Retinal pigment epithelial cell (primary cell): ENCODE measurements around the gene HDAC1.
A peak's percentile ranks its signal among the peaks of the same experiment; 100 is the strongest.

ENCODE experiments used
- DNase-seq: peaks from one replicate; pipeline ENCODE4 v3.0.0-alpha.2; 2010; ENCODE audit warnings: low read depth
- H3K4me3 ChIP-seq: 2 replicates; pipeline ENCODE4 v1.5.1; 2011; ENCODE audit warnings: mild to moderate bottlenecking, low read length, control low read depth, moderate library complexity
- TF ChIP-seq, protein P1 (sequence below): conservative IDR thresholded peaks from 2 replicates; pipeline ENCODE4 v1.5.1; 2011; ENCODE audit warnings: low read depth, low read length, control low read depth, inconsistent platforms

Gene HDAC1

DNA sequence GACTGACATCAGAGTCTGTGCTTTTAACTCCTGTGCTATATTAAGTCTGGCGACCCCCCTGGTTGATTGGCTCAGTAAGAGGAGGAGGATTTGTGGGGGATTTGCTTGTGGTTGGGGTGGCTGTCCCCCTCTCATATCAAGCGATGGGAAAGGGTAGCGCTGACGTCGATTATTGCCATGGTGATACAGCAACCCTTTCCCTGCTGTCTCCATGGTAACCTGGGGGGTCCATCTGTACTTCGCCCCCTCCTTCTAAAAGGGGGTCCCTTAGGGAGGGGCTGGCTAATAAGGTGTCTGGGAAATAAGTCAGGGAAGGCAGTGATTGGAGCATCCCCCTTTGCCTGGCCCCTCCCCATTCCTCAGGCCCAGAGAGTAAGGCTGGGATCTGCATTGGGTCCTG is 65.7 kb downstream of the HDAC1 start:
- TF ChIP-seq, protein P1, sequence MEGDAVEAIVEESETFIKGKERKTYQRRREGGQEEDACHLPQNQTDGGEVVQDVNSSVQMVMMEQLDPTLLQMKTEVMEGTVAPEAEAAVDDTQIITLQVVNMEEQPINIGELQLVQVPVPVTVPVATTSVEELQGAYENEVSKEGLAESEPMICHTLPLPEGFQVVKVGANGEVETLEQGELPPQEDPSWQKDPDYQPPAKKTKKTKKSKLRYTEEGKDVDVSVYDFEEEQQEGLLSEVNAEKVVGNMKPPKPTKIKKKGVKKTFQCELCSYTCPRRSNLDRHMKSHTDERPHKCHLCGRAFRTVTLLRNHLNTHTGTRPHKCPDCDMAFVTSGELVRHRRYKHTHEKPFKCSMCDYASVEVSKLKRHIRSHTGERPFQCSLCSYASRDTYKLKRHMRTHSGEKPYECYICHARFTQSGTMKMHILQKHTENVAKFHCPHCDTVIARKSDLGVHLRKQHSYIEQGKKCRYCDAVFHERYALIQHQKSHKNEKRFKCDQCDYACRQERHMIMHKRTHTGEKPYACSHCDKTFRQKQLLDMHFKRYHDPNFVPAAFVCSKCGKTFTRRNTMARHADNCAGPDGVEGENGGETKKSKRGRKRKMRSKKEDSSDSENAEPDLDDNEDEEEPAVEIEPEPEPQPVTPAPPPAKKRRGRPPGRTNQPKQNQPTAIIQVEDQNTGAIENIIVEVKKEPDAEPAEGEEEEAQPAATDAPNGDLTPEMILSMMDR, result no peak

DNA sequence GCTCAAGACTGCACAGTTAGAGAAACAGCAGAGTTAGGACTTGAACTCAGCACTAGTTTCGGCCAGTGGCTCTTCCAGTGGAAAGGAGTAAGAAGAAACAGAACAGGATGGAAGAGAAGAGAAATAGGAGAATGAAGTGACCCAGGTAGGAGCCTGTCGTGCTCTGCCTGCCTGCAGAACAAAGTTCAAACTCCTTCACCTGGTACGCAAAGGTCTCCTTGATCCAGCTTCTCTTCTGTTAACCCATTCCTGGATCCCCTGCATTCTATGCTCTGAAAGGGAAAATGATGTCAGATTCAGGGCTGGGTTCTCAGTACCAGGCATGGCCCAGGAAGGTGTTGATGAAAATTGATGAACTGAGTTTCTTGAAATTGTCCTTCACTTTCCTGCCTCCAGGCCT is 66.6 kb downstream of the HDAC1 start:
- no peak for DNase-seq
- H3K4me3 ChIP-seq, result no peak overlapping the region

More for the DNA sequence above, 65.7 kb downstream of the HDAC1 start:
- no peak overlapping the region for H3K4me3 ChIP-seq
- DNase-seq, result no peak

DNA sequence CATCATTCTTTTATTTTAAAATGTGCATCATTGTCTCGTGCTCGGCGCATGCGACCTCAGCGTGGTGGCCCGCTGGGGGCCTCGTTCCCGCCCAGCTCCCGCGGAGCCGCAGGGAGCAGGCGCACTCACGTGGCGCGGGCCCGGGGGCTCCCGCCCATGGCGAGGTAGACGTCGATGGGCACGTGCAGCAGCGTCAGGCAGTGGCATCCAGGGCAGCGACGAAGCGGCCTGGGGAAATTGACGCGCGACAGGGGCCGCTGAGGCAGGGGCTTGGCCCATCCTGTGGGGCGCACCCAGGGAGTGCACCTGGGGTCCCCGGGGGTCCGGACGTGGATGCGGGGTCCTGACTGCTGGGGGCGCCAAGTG is 69.4 kb downstream of the HDAC1 start:
- TF ChIP-seq, protein P1, result no peak
- H3K4me3 ChIP-seq, result no peak overlapping the region
- no peak for DNase-seq

More for the DNA sequence above, 66.6 kb downstream of the HDAC1 start:
- TF ChIP-seq, protein P1, result no peak

DNA sequence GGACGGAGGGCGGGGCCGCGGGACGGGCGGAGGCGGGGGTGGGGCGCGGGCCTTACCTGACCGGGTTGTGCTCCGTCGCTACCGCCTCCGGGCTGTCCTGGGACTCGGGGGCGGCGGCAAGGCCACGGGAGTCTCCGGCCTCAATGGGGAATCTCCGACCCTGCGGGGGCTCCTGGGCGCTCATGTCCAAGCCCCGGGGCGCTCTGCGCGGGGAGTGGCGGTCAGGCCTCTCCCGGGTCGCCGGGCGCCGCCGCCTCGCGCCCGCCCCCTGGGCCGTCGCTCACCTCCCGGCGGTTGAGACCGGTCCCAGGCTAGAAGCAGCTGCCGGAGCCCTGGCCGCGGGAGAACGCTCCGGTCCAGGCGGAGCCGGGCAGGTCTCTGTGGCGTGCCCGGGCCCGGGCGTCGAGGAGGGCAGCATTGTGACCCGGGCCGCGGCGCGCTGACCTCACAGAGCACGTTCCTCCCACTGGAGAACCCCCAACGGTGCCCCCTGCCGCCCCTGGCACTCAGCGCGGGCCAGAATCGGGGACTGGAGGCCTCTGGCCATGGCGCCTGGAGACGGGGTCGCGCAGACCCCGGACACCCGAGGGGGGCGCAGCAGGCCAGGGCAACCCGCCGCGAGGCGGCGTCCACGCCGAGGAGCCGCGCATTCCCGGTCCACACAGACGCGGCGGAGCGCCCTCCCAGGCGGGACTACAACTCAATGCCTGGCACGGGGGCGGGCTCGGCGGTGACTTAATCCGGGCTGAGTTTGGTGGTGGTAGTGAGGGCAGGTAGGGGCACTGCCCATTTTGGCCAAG is 70.0 kb downstream of the HDAC1 start:
- TF ChIP-seq, protein P1, result peak; percentile 44
- no peak for DNase-seq
- peak overlapping the region; percentile 34 for H3K4me3 ChIP-seq

DNA sequence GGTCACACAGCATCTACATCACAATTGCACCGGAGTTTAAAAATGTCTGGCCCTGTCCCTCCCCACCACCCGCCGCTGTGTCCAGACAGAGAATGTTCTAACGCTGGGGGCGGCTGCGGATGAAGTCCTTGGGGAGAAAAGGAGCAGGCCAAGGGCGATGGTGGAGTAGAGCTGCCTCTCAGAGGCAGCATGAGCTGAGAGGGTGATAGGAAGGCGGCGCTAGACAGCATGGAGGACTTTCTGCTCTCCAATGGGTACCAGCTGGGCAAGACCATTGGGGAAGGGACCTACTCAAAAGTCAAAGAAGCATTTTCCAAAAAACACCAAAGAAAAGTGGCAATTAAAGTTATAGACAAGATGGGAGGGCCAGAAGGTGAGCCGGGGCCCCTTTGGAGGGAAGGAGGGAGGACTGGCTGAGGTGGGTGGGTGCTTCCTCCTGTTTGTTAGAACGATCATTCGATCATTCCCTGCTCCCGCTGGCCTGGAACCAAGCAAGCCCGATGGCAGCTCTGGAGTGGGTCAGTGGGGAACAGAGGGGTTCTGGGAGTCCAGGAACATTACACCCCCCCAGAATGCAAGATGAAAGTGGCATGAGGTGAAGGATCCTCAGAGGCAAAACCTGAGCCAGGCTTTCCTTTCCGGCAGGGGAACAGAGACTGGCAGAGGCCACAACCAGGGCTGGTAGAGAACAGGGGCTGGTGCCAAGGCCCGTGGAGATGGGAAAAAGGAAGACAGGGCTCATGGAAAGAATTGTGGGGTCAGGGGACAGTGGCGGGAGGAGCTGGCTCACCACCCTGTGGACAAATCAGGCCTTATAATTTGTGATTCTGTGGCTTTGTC is 70.8 kb downstream of the HDAC1 start, which contains the start of the genes FAM229A and TSSK3:
Gene FAM229A (minus strand): TSS at position 12 of the 840 bp plus-strand sequence. CDS start 394 bp downstream, outside the sequence.
Gene TSSK3 (plus strand): TSS at position 66 of the 840 bp plus-strand sequence. CDS start 163 bp downstream, at position 229.
- TF ChIP-seq, protein P1, result no peak
- DNase-seq, result no peak
- peak within 1 kb of the TSS; percentile 34 for H3K4me3 ChIP-seq

DNA sequence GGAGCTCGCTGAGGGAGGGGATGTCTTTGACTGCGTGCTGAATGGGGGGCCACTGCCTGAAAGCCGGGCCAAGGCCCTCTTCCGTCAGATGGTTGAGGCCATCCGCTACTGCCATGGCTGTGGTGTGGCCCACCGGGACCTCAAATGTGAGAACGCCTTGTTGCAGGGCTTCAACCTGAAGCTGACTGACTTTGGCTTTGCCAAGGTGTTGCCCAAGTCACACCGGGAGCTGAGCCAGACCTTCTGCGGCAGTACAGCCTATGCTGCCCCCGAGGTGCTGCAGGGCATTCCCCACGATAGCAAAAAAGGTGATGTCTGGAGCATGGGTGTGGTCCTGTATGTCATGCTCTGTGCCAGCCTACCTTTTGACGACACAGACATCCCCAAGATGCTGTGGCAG is 71.8 kb downstream of the HDAC1 start:
- H3K4me3 ChIP-seq, result no peak overlapping the region
- TF ChIP-seq, protein P1, result no peak
- no peak for DNase-seq
